IPS-NIHi7 (cell line): ENCODE measurements around the gene CBLB.

Experiments
- DNase-seq: peaks from one replicate; pipeline ENCODE4 v3.0.0; 2012; ENCODE audit warnings: mixed read lengths; ENCODE audit errors: extremely low spot score

CBLB gene

GRCh38 chr3:105869861-105870755, 1.3 kb upstream of the CBLB start:
- DNase-seq = no peak

GRCh38 chr3:105869531-105869833, 670 bp upstream of the CBLB start:
- no peak for DNase-seq

- DNase-seq = peak; percentile 51
These were observed 426 bp downstream of the CBLB start for GRCh38 chr3:105868431-105868741.

GRCh38 chr3:105867712-105868430, 941 bp downstream of the CBLB start:
- no peak for DNase-seq

- no peak for DNase-seq
These were observed 1.9 kb downstream of the CBLB start for GRCh38 chr3:105866656-105867653.

- DNase-seq = no peak
These were observed 2.9 kb downstream of the CBLB start for GRCh38 chr3:105865867-105866350.

- DNase-seq = no peak
These were observed 3.7 kb downstream of the CBLB start for GRCh38 chr3:105865016-105865623.

GRCh38 chr3:105864212-105864611, 4.6 kb downstream of the CBLB start:
- DNase-seq = no peak

GRCh38 chr3:105863608-105864007, 5.2 kb downstream of the CBLB start:
- no peak for DNase-seq

GRCh38 chr3:105862217-105862616, 6.6 kb downstream of the CBLB start:
- DNase-seq = no peak

- DNase-seq = no peak
These were observed 8.2 kb downstream of the CBLB start for GRCh38 chr3:105860641-105861040.

GRCh38 chr3:105858017-105858416, 10.8 kb downstream of the CBLB start:
- DNase-seq = no peak

GRCh38 chr3:105857601-105858000, 11.2 kb downstream of the CBLB start:
- no peak for DNase-seq

GRCh38 chr3:105856605-105857004, 12.2 kb downstream of the CBLB start:
- DNase-seq = no peak

GRCh38 chr3:105853801-105854432, 14.9 kb downstream of the CBLB start:
- DNase-seq = no peak

- DNase-seq = no peak
These were observed 17.2 kb downstream of the CBLB start for GRCh38 chr3:105851582-105851981.

GRCh38 chr3:105851176-105851575, 17.6 kb downstream of the CBLB start:
- DNase-seq = no peak

- no peak for DNase-seq
These were observed 18.2 kb downstream of the CBLB start for GRCh38 chr3:105850593-105850992.

GRCh38 chr3:105848821-105849220, 20.0 kb downstream of the CBLB start:
- DNase-seq = no peak

GRCh38 chr3:105847865-105848264, 20.9 kb downstream of the CBLB start:
- no peak for DNase-seq

GRCh38 chr3:105847452-105847851, 21.4 kb downstream of the CBLB start:
- DNase-seq = no peak
